Measurements from ENCODE around the gene PCDHGC3.
A peak's percentile ranks its signal among the peaks of the same experiment; 100 is the strongest.

The PCDHGC3 gene

DNA sequence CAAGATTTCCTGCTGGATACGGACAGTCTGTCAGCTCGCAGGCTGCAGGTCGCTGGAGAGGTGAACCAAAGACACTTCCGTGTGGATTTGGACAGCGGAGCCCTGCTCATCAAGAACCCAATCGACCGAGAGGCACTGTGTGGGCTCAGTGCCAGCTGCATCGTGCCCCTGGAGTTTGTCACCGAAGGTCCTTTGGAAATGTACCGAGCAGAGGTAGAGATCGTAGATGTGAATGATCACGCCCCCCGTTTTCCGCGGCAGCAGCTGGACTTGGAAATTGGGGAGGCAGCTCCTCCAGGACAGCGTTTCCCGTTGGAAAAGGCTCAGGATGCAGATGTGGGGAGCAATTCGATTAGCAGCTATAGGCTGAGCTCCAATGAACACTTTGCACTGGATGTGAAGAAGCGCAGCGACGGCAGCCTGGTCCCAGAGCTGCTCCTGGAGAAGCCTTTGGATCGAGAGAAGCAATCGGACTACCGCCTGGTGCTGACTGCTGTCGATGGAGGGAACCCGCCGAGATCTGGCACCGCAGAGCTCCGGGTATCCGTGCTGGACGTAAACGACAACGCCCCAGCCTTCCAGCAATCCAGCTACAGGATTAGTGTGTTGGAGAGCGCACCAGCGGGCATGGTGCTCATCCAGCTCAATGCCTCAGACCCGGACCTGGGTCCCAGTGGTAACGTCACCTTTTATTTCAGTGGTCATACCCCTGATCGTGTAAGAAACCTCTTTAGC, 9.7 kb downstream of the PCDHGC3 start:
- peak in 1 of 14 donors; percentile 72 for DNase-seq

- no peak for DNase-seq
Observed at GRCh38 chr5:141486091-141486490, 10.3 kb downstream of the PCDHGC3 start.

GRCh38 chr5:141487131-141487530, 11.4 kb downstream of the PCDHGC3 start:
- DNase-seq: no peak

GRCh38 chr5:141488591-141489561, 13.1 kb downstream of the PCDHGC3 start, which contains the start of gene PCDHGC5:
PCDHGC5 (plus strand) TSS chr5:141489081; CDS start chr5:141489241, 160 bp downstream.
- peak in 8 of 14 donors; percentile 30 to 78 (median 53) for DNase-seq

GRCh38 chr5:141489841-141490240, 14.1 kb downstream of the PCDHGC3 start:
- no peak for DNase-seq

DNA sequence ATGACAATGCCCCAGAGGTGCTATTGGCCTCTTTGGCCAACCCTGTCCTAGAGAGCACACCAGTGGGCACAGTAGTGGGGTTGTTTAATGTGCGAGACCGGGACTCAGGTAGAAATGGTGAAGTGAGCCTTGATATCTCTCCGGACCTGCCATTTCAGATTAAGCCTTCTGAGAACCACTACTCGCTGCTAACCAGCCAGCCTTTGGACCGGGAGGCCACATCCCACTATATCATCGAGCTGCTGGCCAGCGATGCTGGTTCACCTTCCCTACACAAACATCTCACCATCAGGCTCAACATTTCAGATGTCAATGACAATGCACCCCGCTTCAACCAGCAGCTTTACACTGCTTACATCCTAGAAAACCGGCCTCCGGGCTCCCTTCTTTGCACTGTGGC, 14.5 kb downstream of the PCDHGC3 start:
- DNase-seq: no peak

DNA sequence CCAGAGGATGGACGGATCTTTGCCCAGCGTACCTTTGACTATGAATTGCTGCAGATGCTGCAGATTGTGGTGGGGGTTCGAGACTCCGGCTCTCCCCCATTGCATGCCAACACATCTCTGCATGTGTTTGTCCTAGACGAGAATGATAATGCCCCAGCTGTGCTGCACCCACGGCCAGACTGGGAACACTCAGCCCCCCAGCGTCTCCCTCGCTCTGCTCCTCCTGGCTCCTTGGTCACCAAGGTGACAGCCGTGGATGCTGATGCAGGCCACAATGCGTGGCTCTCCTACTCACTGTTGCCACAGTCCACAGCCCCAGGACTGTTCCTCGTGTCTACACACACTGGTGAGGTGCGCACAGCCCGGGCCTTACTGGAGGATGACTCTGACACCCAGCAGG, 15.0 kb downstream of the PCDHGC3 start:
- DNase-seq: no peak

DNA sequence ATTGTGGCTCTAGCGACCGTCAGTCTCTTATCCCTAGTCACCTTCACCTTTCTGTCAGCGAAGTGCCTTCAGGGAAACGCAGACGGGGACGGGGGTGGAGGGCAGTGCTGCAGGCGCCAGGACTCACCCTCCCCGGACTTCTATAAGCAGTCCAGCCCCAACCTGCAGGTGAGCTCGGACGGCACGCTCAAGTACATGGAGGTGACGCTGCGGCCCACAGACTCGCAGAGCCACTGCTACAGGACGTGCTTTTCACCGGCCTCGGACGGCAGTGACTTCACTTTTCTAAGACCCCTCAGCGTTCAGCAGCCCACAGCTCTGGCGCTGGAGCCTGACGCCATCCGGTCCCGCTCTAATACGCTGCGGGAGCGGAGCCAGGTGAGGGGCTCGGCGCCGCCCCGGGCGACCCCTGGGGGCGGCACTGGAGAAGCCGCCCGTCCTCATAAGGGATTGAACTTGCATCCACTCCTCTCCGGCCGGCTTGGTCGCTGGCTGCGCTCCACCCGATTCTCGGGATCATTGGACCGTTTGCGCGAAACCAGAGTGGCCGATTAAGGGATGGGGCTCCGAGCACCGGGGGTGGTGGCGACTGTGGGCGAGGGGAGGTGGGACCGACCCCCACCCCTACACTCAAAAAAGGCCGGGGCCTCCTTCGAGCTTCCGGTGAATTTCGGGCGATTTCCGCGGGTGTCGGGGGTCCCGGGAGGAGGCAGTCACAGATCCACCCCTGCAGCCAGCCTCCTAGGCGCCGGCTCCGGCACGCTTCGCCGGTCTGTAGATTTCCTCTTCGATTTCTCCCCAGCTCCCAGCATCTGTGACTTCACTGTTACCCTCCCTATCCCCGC, 15.8 kb downstream of the PCDHGC3 start:
- DNase-seq: no peak

- DNase-seq: peak in 1 of 14 donors; percentile 33
Observed at GRCh38 chr5:141492168-141492885, 16.6 kb downstream of the PCDHGC3 start.

DNA sequence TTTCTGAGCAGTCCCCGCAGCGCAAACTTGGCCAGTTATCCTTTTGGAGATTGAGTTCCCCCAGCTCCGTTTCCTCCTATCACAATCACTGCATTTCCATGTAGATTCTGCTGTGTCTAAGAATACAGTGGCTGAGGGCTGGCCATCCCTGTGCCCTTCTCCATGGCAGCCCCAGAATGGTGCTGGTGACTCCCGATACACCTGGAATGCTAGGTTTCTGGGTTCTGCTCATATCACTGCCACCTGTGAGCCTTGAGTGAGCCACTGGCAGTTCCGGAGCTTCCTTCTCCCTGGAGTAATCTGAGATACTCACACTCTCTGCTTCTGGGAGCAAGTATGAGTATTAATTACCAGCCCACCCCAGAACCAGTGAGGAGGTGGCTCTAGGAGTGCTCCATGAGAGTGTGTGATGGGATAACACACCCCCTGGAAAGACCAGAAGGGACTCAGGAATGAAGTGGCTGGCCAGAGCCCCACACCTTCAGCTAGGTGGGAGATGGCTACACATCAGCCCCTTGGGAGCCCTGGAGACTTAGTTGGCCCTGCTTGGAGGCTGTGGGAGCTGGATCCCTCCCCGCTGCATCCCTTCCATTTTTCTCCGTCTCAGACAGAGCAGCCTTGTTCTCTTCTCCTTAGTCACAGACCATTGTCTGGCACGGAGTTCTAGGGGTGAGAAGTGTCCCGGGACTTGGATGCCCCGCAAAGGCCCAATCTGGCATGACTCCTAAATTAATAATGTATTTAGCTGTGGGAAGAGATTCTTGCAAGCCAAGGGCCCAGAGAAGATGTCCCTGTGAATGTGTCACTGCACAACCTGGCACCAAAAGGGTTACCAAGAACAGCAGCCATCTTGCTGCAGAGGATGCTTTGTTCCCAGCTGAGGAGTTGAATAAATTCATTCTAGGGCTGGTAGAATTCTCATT, 18.0 kb downstream of the PCDHGC3 start:
- DNase-seq: peak in 9 of 14 donors; percentile 43 to 74 (median 57)

- peak in 2 of 14 donors; percentile 33 to 35 for DNase-seq
Observed at GRCh38 chr5:141494761-141495452, 19.1 kb downstream of the PCDHGC3 start.

DNA sequence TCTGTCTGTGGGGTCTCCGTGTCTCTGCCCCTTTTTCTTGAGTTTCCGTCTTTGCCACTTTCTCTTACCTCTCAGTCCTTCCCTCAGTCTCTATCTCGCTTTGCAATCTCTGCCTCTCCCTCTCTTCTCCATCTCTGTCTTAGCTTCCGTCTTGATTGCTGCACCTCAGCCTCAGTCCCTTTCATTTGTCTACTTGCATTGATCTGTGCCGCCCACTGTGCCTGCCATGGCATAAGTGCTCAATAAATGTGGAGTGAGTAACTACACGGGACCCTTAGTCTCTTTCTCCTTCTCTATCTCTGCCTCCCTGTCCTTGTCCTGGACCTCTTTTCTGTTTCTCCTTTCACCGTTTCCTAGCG, 19.7 kb downstream of the PCDHGC3 start:
- DNase-seq: no peak

DNA sequence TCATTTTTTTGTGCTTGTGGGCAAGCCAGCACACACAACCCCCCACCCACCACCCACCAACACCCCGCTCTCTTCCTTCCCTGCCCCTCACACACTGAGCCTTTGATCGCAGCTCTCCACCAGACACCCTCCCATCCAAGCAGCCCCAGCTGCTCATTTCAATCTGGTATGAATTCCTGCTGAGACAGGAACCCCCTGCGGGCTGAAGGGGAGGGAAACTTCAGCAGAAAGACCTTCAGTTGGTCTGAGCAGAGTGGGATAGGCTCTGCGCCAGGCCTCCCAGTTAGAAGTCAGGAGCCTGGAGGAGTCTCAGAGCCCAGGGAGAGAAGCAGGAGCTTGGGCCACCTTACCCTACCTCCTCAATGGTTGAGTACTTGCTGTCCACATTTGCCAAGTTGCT, 20.3 kb downstream of the PCDHGC3 start:
- DNase-seq: no peak

DNA sequence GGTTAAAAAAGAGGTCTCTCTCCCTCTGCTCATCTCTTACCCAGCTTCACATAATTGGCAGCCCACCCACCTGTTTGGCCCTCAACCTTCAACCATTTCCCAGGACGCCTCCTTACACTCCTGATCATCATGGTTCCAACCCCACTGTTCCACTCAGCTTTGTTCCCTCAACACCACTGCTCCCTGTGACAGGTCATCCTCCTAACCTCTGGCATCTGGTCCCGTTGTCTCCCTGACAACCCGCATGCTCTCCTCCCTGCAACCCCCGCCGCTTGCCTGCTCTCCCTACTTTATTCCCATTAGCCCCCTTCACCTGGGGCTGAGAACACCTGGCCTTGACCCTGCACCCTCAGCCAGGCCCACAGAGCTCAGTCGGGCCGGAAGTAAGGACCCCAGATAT, 26.0 kb downstream of the PCDHGC3 start:
- DNase-seq: no peak

GRCh38 chr5:141503681-141504080, 27.9 kb downstream of the PCDHGC3 start:
- no peak for DNase-seq

DNA sequence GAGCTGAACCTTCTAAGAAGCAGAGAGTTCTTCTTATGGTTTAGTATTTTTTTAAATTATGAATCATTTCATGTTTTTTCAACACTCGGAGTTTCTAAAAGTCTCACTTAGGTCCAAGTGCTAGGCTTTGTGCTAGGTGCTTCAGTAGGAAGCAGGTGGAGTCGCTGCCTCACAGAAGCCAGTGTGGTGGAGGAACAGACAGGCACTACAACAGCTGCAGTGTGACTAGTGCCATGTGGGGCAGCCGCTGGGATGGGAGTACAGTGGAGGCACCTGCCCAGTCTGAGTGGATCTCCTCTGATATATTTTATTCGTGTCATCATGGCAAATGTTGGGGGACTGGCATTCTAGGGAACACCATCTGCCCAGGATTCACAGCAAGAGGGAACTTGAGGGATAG, 28.4 kb downstream of the PCDHGC3 start:
- DNase-seq: no peak

- no peak for DNase-seq
Observed at GRCh38 chr5:141506381-141507155, 30.8 kb downstream of the PCDHGC3 start.

DNA sequence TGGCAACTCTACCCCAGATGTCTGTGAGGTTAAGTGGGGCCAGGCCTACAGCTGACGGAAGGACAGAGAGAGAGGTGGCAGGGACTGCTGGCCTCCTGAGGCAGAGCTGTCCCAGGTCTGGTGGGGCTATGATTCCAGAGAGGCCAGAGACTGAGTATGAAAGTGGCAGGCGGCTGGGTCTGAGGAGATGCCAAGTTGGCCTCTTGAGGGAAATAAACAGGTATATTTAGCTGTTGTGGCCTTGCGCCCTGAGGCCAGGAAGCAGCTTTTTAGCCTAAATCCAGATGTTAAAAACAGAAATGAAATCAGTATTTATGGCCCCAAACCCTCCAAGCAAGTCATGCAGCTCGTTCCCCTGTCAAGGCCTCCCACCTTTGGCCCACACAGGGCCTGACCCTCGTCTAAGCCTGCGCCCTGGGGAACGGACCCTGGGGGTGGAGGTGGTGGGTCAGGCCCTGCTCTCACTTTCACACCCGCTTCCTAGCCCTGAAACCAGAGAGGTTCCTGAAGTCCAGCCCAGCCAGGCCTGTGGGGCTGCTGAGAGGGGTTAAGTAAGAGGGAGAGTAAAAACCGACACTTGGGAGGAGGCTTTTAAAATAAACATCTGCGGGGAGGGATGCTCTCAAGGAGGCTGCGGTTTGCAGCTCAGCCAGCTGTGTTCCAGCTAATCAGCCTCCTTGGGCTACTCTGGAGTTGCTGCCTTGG, 31.8 kb downstream of the PCDHGC3 start:
- DNase-seq: no peak

DNA sequence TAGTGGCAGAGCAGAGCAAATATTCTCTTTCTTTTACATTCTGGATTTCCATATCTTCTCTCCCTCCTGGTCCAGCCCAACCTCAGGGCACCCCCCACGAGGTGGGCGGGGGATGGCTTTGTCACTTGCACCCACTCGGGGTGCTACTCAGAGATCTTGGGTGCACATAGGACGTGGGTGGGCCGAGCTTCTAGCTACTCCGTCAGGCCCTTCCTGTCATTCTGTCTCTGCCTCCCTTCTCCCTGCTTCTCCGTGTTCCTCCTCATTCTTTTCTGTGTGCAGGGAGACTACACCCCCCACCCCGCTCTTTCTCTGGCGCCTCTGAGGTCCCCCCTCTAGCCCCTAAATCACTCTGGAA, 32.7 kb downstream of the PCDHGC3 start:
- DNase-seq: peak in 1 of 14 donors; percentile 50
